Stomach (tissue), 9 donors: ENCODE results near the gene LIG1. TPM values are rescaled to one million over a fixed set of nuclear protein-coding genes. Genes with fewer than 3 reads are reported as not detected.

Source experiments
- DNase-seq, 2 donors: peaks; one replicate each; pipeline versions ENCODE4 v3.0.0 to v3.0.0-alpha.2; 2013 to 2019
- H3K27ac ChIP-seq, 5 donors: fragments of 200-600 bp in 4 of 5; sonication (generic) in 4 of 5; one replicate each; pipeline ENCODE4 v1.5.1; 2013 to 2019; ENCODE audit warnings: mild to moderate bottlenecking in 1 of 5, moderate library complexity in 1 of 5
- H3K27me3 ChIP-seq, 3 donors: fragments of 200-600 bp; sonication (generic); one replicate each; pipeline ENCODE4 v1.5.1; 2017 to 2019; ENCODE audit warnings: mixed run types in 1 of 3
- H3K36me3 ChIP-seq, 4 donors: fragments of 200-600 bp; sonication (generic); 1 replicate in 3 of 4; 2 replicates in 1 of 4; pipeline ENCODE4 v1.5.1; 2016 to 2019
- H3K4me1 ChIP-seq, 4 donors: fragments of 200-600 bp; sonication (generic); one replicate each; pipeline ENCODE4 v1.5.1; 2016 to 2019
- H3K4me3 ChIP-seq, 4 donors: fragments of 200-600 bp; sonication (generic) in 3 of 4; one replicate each; pipeline ENCODE4 v1.5.1; 2016 to 2019; ENCODE audit warnings: mild to moderate bottlenecking in 1 of 4
- H3K9me3 ChIP-seq, 4 donors: fragments of 200-600 bp; sonication (generic); one replicate each; pipeline ENCODE4 v1.5.1; 2016 to 2019
- CTCF ChIP-seq, 7 experiments: fragments of 450-650 bp in 4 of 7; fragments of 200-600 bp in 3 of 7; sonication (generic) in 3 of 7; IDR thresholded peaks; one replicate each; pipeline ENCODE4 v1.5.1; 2016 to 2019; ENCODE audit warnings: antibody characterized with exemption in 7 of 7, control low read depth in 2 of 7, mild to moderate bottlenecking in 1 of 7
- EP300 ChIP-seq: sonication (generic); formaldehyde crosslinking; IDR thresholded peaks from one replicate; pipeline ENCODE4 v1.6.1; 2017; ENCODE audit warnings: antibody characterized with exemption
- POLR2A ChIP-seq, 4 donors: fragments of 450-650 bp; IDR thresholded peaks; one replicate each; pipeline ENCODE4 v1.6.1; 2016; ENCODE audit warnings: antibody characterized with exemption in 4 of 4, control low read depth in 2 of 4, mild to moderate bottlenecking in 1 of 4, moderate library complexity in 1 of 4
- POLR2AphosphoS5 ChIP-seq, 3 donors: sonication (generic); formaldehyde crosslinking; IDR thresholded peaks; one replicate each; pipeline ENCODE4 v1.6.1; 2016; ENCODE audit warnings: antibody characterized with exemption in 3 of 3
- WGBS, 5 donors: extraction: QIAGEN DNeasy Blood & Tissue Kit in 3 of 5; methylation state at CpG; one replicate each; pipeline versions ENCODE4 v1.1.5 to v1.1.7; 2013 to 2018; 5-methylcytosine and 5-hydroxymethylcytosine counted together
- intact Hi-C: fragments of 100-400 bp; cut with DNase I; formaldehyde crosslinking; loops from one replicate; pipeline ENCODE4 v1.15.1; 2023; ENCODE audit warnings: low total_unique reads
- polyA plus RNA-seq, 3 donors: library from polyadenylated mRNA; stranded (reverse); fragments of 200-250 nt; gene quantifications; one replicate each; pipeline ENCODE4 v1.2.3, GENCODE V29; 2013
- total RNA-seq, 5 donors: library from RNA; depleted of rRNA; stranded (reverse); fragments of >200 nt; gene quantifications; one replicate each; pipeline versions ENCODE4 v1.1.0 to v1.2.3, GENCODE V29; 2014 to 2016
- donor health status: healthy with polysubstance abuse.
- donor health status: Bipolar disorder and iron deficiency.
- donor health status: healthy.

Gene LIG1
- total and polyA plus RNA-seq, 8 donors: 15.9 to 48.2 (median 19.0) TPM

GRCh38 chr19:48113190-48113917 is 56.8 kb downstream of the LIG1 start:
- H3K4me1 ChIP-seq: peaks cover 0 to 23% (median 14%) of the 10 kb centered on the region in 4 donors
- H3K4me3 ChIP-seq: no peak overlapping the region
- DNase-seq: no peak
- TF ChIP-seq CTCF (IDR thresholded peaks at IDR 0.05): no peak
- TF ChIP-seq POLR2AphosphoS5 (IDR thresholded peaks at IDR 0.05): no peak
- TF ChIP-seq EP300: no peak
- no peak for TF ChIP-seq POLR2A (IDR thresholded peaks at IDR 0.05)
- no peaks in the 10 kb centered on the region for H3K9me3 ChIP-seq
- H3K27me3 ChIP-seq: no peaks in the 10 kb centered on the region
- H3K36me3 ChIP-seq: peaks cover 0 to 37% (median 26%) of the 10 kb centered on the region in 4 donors
- WGBS, 5 donors: 75 to 87% (median 86%) methylated on average over 15 to 16 of the region's 16 CpGs
- intact Hi-C loops: loop anchor here (5.0 kb wide), 1 partner anchor 39 kb away; no protein-coding TSS in a partner anchor
- no peak overlapping the region for H3K27ac ChIP-seq

- Histone ChIP-seq H3K9me3 (no peaks in the 10 kb centered on the region), H3K4me1 (peaks cover 0 to 38% (median 27%) of the 10 kb centered on the region in 4 donors), H3K4me3 (no peak overlapping the region), H3K27ac (peak overlapping the region in 4 of 5 donors; percentile 87 to 93 (median 88)), H3K36me3 (peaks cover 0 to 19% (median 14%) of the 10 kb centered on the region in 4 donors), H3K27me3 (no peaks in the 10 kb centered on the region)
- intact Hi-C loops: loop anchor here (5.0 kb wide), 1 partner anchor 41 kb away; no protein-coding TSS in a partner anchor
- no peak for DNase-seq
- WGBS, 5 donors: 40 to 62% (median 49%) methylated on average over 7 of the region's 7 CpGs
- TF ChIP-seq POLR2A (IDR thresholded peaks at IDR 0.05): no peak
- no peak for TF ChIP-seq CTCF (IDR thresholded peaks at IDR 0.05)
- TF ChIP-seq EP300: no peak
- no peak for TF ChIP-seq POLR2AphosphoS5 (IDR thresholded peaks at IDR 0.05)
Measured at GRCh38 chr19:48111280-48111679, 58.9 kb downstream of the LIG1 start.

GRCh38 chr19:48110350-48110966 is 59.7 kb downstream of the LIG1 start, which contains the start of gene PLA2G4C:
PLA2G4C (minus strand) TSS chr19:48110817; CDS start chr19:48106529, 4,288 bp downstream.
- 1 to 3% (median 2%) methylated on average over 21 to 27 of the region's 27 CpGs for WGBS, 5 donors
- peak; percentile 89 to 95 for DNase-seq

More at GRCh38 chr19:48110350-48110966, 59.7 kb downstream of the LIG1 start, which contains the start of gene PLA2G4C:
- H3K36me3 ChIP-seq: peaks cover 0 to 12% (median 7%) of the 10 kb centered on the region in 4 donors
- intact Hi-C loops: loop anchor here (5.0 kb wide), 1 partner anchor 42 kb away; no protein-coding TSS in a partner anchor
- TF ChIP-seq EP300: no peak
- no peak for TF ChIP-seq CTCF (IDR thresholded peaks at IDR 0.05)
- peak; percentile 45 to 66 (median 52) for TF ChIP-seq POLR2AphosphoS5 (IDR thresholded peaks at IDR 0.05)
- no peak for TF ChIP-seq POLR2A (IDR thresholded peaks at IDR 0.05)
- H3K27ac ChIP-seq: peak within 1 kb of the TSS; percentile 87 to 93 (median 90)
- no peaks in the 10 kb centered on the region for H3K9me3 ChIP-seq
- H3K27me3 ChIP-seq: no peaks in the 10 kb centered on the region
- H3K4me1 ChIP-seq: peaks cover 0 to 38% (median 27%) of the 10 kb centered on the region in 4 donors
- H3K4me3 ChIP-seq: peak within 1 kb of the TSS; percentile 41 to 55 (median 50)
